BLaER1 treated with 17β-estradiol and CSF1 and Interleukin-3, amounts not matched to agents 10 nM and 100 nM (cell line): Measurements from ENCODE around the gene PXYLP1.

Source experiments
- H3K27ac ChIP-seq, 11 experiments: shearing (Covaris generic); formaldehyde crosslinking; 2 replicates each; pipeline ENCODE4 v1.8.1; 2022
- H3K27me3 ChIP-seq, 11 experiments: shearing (Covaris generic); formaldehyde crosslinking; 2 replicates each; pipeline ENCODE4 v1.8.1; 2022
- H3K36me3 ChIP-seq, 11 experiments: shearing (Covaris generic); formaldehyde crosslinking; 2 replicates each; pipeline ENCODE4 v1.8.1; 2022
- H3K4me1 ChIP-seq, 10 experiments: shearing (Covaris generic); formaldehyde crosslinking; 2 replicates each; pipeline ENCODE4 v1.8.1; 2022
- H3K4me2 ChIP-seq, 11 experiments: shearing (Covaris generic); formaldehyde crosslinking; 2 replicates each; pipeline ENCODE4 v1.8.1; 2022
- H3K4me3 ChIP-seq, 10 experiments: shearing (Covaris generic); formaldehyde crosslinking; 2 replicates each; pipeline ENCODE4 v1.8.1; 2022
- H3K9ac ChIP-seq, 11 experiments: shearing (Covaris generic); formaldehyde crosslinking; 2 replicates each; pipeline ENCODE4 v1.8.1; 2022
- H3K9me3 ChIP-seq, 11 experiments: shearing (Covaris generic); formaldehyde crosslinking; replicated peaks in 1 of 11; 2 replicates each; pipeline ENCODE4 v1.8.1; 2022
- H4K20me1 ChIP-seq, 11 experiments: shearing (Covaris generic); formaldehyde crosslinking; 2 replicates each; pipeline ENCODE4 v1.8.1; 2022
- Cebpa-rat ChIP-seq, 11 experiments: shearing (Covaris generic); IDR thresholded peaks; 2 replicates each; pipeline ENCODE4 v1.8.1; 2022

The PXYLP1 gene

GRCh38 chr3:141342386-141342785 lies 110.8 kb downstream of the PXYLP1 start:
- H3K4me2 ChIP-seq, result no peak overlapping the region
- H3K27ac ChIP-seq, result no peak overlapping the region
- H3K4me3 ChIP-seq, result no peak overlapping the region
- H3K36me3 ChIP-seq, result no peaks in the 10 kb centered on the region
- H3K27me3 ChIP-seq, result no peaks in the 10 kb centered on the region
- H4K20me1 ChIP-seq, result no peaks in the 10 kb centered on the region
- peaks cover under 1 to 26% (median 7%) of the 10 kb centered on the region in 10 experiments; a peak in 16 of 20 replicates for H3K4me1 ChIP-seq
- TF ChIP-seq Cebpa-rat (IDR thresholded peaks at IDR 0.05), result no peak
- H3K9me3 ChIP-seq, result peaks cover 0 to 20% (median 11%) of the 10 kb centered on the region in 11 experiments; a peak in 11 of 22 replicates
- H3K9ac ChIP-seq, result no peak overlapping the region

GRCh38 chr3:141343077-141343476 lies 111.5 kb downstream of the PXYLP1 start:
- Histone ChIP-seq H3K4me2 (no peak overlapping the region), H3K4me3 (no peak overlapping the region), H3K27ac (no peak overlapping the region), H3K36me3 (no peaks in the 10 kb centered on the region), H4K20me1 (no peaks in the 10 kb centered on the region), H3K4me1 (peaks cover 0 to 19% (median 3%) of the 10 kb centered on the region in 10 experiments; a peak in 6 of 20 replicates), H3K9me3 (peaks cover 0 to 20% (median 10%) of the 10 kb centered on the region in 11 experiments; a peak in 11 of 22 replicates), H3K27me3 (no peaks in the 10 kb centered on the region), H3K9ac (no peak overlapping the region)
- no peak for TF ChIP-seq Cebpa-rat (IDR thresholded peaks at IDR 0.05)

GRCh38 chr3:141343865-141344271 lies 112.2 kb downstream of the PXYLP1 start:
- no peak overlapping the region for H3K27ac ChIP-seq

More at GRCh38 chr3:141343865-141344271, 112.2 kb downstream of the PXYLP1 start:
- Histone ChIP-seq H4K20me1 (no peaks in the 10 kb centered on the region), H3K9me3 (peaks cover 0 to 20% (median 10%) of the 10 kb centered on the region in 11 experiments; a peak in 9 of 22 replicates), H3K4me1 (peaks cover 0 to 15% (median 3%) of the 10 kb centered on the region in 10 experiments; a peak in 4 of 20 replicates), H3K4me3 (no peak overlapping the region), H3K36me3 (no peaks in the 10 kb centered on the region), H3K9ac (no peak overlapping the region), H3K27me3 (no peaks in the 10 kb centered on the region), H3K4me2 (no peak overlapping the region)
- no peak for TF ChIP-seq Cebpa-rat (IDR thresholded peaks at IDR 0.05)
